ENCODE results near the gene CORIN.

CORIN gene

GRCh38 chr4:47647544-47647943 is 190.3 kb downstream of the CORIN start:
- CTCF ChIA-PET: no interaction called here
- POLR2A ChIA-PET: no interaction called here
- TF ChIP-seq ELF4 (IDR thresholded peaks at IDR 0.05): no peak
- TF ChIP-seq CTBP1 (IDR thresholded peaks at IDR 0.05; ENCODE audit: borderline replicate concordance): no peak
- no peak for TF ChIP-seq SUZ12 (IDR thresholded peaks at IDR 0.05)
- TF ChIP-seq NFRKB (IDR thresholded peaks at IDR 0.05): no peak
- TF ChIP-seq BHLHE40 (IDR thresholded peaks at IDR 0.05; ENCODE audit: borderline replicate concordance): no peak
- no peak for TF ChIP-seq PKNOX1 (IDR thresholded peaks at IDR 0.05)
- TF ChIP-seq FOXK2 (IDR thresholded peaks at IDR 0.05): no peak
- no peak for TF ChIP-seq FOXA1 (IDR thresholded peaks at IDR 0.05)
- TF ChIP-seq L3MBTL2 (conservative IDR thresholded peaks at IDR 0.05): no peak
- TF ChIP-seq TARDBP (IDR thresholded peaks at IDR 0.05): no peak
- no peak for TF ChIP-seq HDGF (IDR thresholded peaks at IDR 0.05; ENCODE audit: borderline replicate concordance)
- no peak for TF ChIP-seq ARNT (IDR thresholded peaks at IDR 0.05)
- TF ChIP-seq SP1 (IDR thresholded peaks at IDR 0.05): no peak
- TF ChIP-seq ZNF384 (IDR thresholded peaks at IDR 0.05): no peak
- no peak for TF ChIP-seq FOXM1 (IDR thresholded peaks at IDR 0.05; ENCODE audit: borderline replicate concordance)
- TF ChIP-seq LEF1 (IDR thresholded peaks at IDR 0.05; ENCODE audit: borderline replicate concordance): no peak
- DNase-seq (ENCODE audit: extremely low spot score): no peak

DNA sequence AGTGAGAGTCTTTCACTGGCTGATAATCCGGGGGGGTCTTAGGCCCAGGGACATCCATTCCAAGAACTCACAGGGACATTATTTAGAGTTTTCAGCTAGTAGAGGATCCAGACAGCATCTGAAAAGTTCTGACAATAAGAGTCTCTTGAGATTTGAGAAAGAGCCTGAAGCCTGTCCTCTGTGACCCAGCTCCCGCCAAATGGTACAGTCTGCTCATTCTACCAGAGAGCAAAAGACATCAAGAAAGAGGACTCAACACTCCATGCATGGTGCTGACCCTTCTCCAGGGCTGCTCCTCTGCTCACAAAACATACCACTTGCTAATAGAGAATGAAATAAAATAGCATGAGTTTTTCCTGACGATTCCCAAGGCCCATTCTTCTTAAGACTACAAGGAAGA is 190.8 kb downstream of the CORIN start:
- POLR2A ChIA-PET: no interaction called here
- no peak for DNase-seq (ENCODE audit: extremely low spot score)
- CTCF ChIA-PET: no interaction called here
- TF ChIP-seq TARDBP (IDR thresholded peaks at IDR 0.05) (no peak), SUZ12 (IDR thresholded peaks at IDR 0.05) (no peak), FOXK2 (IDR thresholded peaks at IDR 0.05) (no peak), FOXM1 (IDR thresholded peaks at IDR 0.05; ENCODE audit: borderline replicate concordance) (no peak), FOXA1 (IDR thresholded peaks at IDR 0.05) (no peak)

GRCh38 chr4:47646372-47646771 is 191.5 kb downstream of the CORIN start:
- ChIA-PET CTCF (no interaction called here), POLR2A (no interaction called here)
- no peak for DNase-seq (ENCODE audit: extremely low spot score)
- TF ChIP-seq ARNT (IDR thresholded peaks at IDR 0.05): no peak
- TF ChIP-seq FOXM1 (IDR thresholded peaks at IDR 0.05; ENCODE audit: borderline replicate concordance): no peak
- TF ChIP-seq BHLHE40 (IDR thresholded peaks at IDR 0.05; ENCODE audit: borderline replicate concordance): no peak
- no peak for TF ChIP-seq ZNF384 (IDR thresholded peaks at IDR 0.05)
- no peak for TF ChIP-seq CTBP1 (IDR thresholded peaks at IDR 0.05; ENCODE audit: borderline replicate concordance)
- no peak for TF ChIP-seq PKNOX1 (IDR thresholded peaks at IDR 0.05)

DNA sequence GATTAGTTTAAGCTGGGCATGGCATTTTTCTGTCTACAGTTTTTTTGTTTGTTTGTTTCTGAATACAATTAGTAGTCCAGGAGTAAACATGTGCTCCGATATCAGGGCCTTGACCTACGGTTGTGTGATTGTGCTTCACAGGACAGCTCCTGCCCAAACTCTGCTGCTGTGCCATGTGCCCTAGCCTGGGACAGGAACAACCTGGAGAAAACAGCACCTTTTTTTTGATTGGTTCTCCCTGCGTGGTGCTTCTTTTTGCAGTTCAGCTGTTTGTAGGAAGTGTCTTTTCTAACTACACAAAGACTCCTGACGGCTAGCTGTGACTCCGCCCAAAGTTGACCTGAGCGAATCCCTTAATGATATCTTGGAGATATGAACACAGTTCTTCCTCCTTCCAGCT is 194.0 kb downstream of the CORIN start:
- ChIA-PET CTCF (no interaction called here), POLR2A (no interaction called here)
- no peak for DNase-seq (ENCODE audit: extremely low spot score)
- TF ChIP-seq PKNOX1 (IDR thresholded peaks at IDR 0.05): no peak
- no peak for TF ChIP-seq SUZ12 (IDR thresholded peaks at IDR 0.05)
- no peak for TF ChIP-seq HDGF (IDR thresholded peaks at IDR 0.05; ENCODE audit: borderline replicate concordance)
- no peak for TF ChIP-seq FOXA1 (IDR thresholded peaks at IDR 0.05)
- TF ChIP-seq FOXK2 (IDR thresholded peaks at IDR 0.05): no peak
- TF ChIP-seq CTBP1 (IDR thresholded peaks at IDR 0.05; ENCODE audit: borderline replicate concordance): no peak
- TF ChIP-seq TARDBP (IDR thresholded peaks at IDR 0.05): no peak
- no peak for TF ChIP-seq LEF1 (IDR thresholded peaks at IDR 0.05; ENCODE audit: borderline replicate concordance)
- TF ChIP-seq ELF4 (IDR thresholded peaks at IDR 0.05): no peak
- TF ChIP-seq ARNT (IDR thresholded peaks at IDR 0.05): no peak
- TF ChIP-seq BHLHE40 (IDR thresholded peaks at IDR 0.05; ENCODE audit: borderline replicate concordance): no peak
- no peak for TF ChIP-seq FOXM1 (IDR thresholded peaks at IDR 0.05; ENCODE audit: borderline replicate concordance)
- TF ChIP-seq SP1 (IDR thresholded peaks at IDR 0.05): no peak
- TF ChIP-seq L3MBTL2 (conservative IDR thresholded peaks at IDR 0.05): no peak
- TF ChIP-seq ZNF384 (IDR thresholded peaks at IDR 0.05): no peak
- no peak for TF ChIP-seq NFRKB (IDR thresholded peaks at IDR 0.05)

DNA sequence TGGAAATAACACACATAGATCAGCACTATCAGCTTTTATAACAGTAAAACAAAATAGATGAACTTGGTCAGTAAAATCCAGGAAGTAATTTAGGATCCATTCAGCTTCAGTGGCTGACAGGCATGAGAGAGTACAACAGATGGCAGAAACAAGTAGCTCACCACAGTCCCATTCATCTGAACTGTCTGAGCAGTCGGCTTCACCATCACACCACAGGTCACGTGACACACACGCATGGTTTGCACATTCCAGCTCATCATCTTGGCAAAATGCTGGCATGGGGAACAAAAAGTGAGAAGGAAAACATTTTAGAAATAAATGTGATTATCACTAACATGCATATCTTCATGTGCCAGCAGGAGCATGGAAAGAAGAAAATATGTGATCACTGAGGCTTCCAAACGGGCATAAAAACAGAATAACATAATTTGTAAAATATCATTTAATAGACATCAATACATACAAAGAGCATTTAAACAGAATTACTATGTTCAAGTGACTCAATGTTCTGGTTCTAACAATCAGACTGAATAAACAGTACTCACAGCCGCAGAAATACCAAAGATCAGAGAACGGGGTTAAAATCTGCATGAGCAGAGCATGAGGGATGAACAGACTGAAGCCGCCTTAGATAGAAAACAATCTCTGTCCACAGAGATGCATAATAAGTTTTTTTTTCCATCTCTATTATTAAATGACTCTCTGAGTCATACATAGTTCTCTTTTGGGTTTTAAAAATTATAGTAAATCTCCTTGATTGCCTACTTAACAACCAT is 194.7 kb downstream of the CORIN start:
- POLR2A ChIA-PET: no interaction called here
- no peak for DNase-seq (ENCODE audit: extremely low spot score)
- TF ChIP-seq ELF4 (IDR thresholded peaks at IDR 0.05) (no peak), L3MBTL2 (conservative IDR thresholded peaks at IDR 0.05) (no peak), FOXM1 (IDR thresholded peaks at IDR 0.05; ENCODE audit: borderline replicate concordance) (no peak), SUZ12 (IDR thresholded peaks at IDR 0.05) (no peak), HDGF (IDR thresholded peaks at IDR 0.05; ENCODE audit: borderline replicate concordance) (no peak), ZNF384 (IDR thresholded peaks at IDR 0.05) (no peak), FOXA1 (IDR thresholded peaks at IDR 0.05) (no peak), FOXK2 (IDR thresholded peaks at IDR 0.05) (no peak), LEF1 (IDR thresholded peaks at IDR 0.05; ENCODE audit: borderline replicate concordance) (no peak), ARNT (IDR thresholded peaks at IDR 0.05) (no peak), BHLHE40 (IDR thresholded peaks at IDR 0.05; ENCODE audit: borderline replicate concordance) (no peak)
- CTCF ChIA-PET: no interaction called here

DNA sequence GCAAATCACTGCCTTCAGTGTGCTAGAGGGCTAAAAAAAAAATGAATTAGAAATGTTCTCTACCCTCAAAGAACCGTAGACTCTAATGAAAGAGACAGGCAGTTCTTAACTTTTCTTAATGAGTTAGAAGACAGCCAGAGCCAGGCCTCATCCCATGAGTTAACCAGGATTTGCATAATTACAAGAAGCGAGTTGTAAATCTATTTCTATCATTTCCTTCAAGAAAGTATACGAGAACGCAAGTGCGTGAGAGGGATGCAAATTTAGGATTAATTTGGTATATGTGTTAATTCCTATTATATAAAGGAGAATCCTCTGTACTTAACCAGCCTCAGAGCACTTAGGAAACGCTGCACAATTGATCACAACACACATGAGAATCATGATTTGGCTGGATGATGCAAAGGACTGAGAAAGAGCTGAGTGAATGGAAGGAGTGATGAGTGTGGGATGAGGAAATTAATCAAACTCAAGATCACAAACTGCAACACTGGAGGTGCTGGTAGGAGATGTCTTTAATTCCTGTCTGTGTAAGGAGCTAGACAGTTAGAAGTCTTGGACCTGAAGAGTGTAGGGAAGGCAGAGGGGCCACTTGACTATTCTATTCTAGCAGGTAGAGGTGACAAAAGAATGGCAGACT is 195.6 kb downstream of the CORIN start:
- ChIA-PET CTCF (no interaction called here), POLR2A (no interaction called here)
- no peak for DNase-seq (ENCODE audit: extremely low spot score)
- TF ChIP-seq ELF4 (IDR thresholded peaks at IDR 0.05): no peak
- TF ChIP-seq HDGF (IDR thresholded peaks at IDR 0.05; ENCODE audit: borderline replicate concordance): no peak
- TF ChIP-seq FOXA1 (IDR thresholded peaks at IDR 0.05): no peak
- no peak for TF ChIP-seq SUZ12 (IDR thresholded peaks at IDR 0.05)
- no peak for TF ChIP-seq SP1 (IDR thresholded peaks at IDR 0.05)
- TF ChIP-seq NFRKB (IDR thresholded peaks at IDR 0.05): no peak

All from HEK293T (cell line).